ENCODE results near the gene CDHR5.

The CDHR5 gene

DNA sequence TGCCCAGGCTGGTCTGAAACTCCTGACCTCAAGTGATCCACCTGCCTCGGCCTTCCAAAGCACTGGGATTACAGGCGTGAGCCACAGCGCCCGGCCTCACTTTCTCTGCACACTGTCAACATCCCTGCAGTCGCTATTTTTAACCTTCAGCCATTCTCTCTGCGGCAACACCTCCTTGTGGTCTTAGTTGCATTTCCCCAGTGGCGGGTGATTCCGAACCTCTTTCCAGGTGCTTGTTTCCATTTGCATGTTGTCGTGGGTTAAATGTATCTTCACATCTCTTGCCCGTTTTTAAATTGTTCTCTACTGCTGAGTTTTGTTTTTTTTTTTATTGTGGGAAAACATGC is 4.5 kb upstream of the CDHR5 start:
- no peak overlapping the region for H3K4me3 ChIP-seq (ENCODE audit: low read length)
- TF ChIP-seq, protein P1, sequence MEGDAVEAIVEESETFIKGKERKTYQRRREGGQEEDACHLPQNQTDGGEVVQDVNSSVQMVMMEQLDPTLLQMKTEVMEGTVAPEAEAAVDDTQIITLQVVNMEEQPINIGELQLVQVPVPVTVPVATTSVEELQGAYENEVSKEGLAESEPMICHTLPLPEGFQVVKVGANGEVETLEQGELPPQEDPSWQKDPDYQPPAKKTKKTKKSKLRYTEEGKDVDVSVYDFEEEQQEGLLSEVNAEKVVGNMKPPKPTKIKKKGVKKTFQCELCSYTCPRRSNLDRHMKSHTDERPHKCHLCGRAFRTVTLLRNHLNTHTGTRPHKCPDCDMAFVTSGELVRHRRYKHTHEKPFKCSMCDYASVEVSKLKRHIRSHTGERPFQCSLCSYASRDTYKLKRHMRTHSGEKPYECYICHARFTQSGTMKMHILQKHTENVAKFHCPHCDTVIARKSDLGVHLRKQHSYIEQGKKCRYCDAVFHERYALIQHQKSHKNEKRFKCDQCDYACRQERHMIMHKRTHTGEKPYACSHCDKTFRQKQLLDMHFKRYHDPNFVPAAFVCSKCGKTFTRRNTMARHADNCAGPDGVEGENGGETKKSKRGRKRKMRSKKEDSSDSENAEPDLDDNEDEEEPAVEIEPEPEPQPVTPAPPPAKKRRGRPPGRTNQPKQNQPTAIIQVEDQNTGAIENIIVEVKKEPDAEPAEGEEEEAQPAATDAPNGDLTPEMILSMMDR (IDR thresholded peaks at IDR 0.05; ENCODE audit: insufficient read depth, low read depth, low read length, missing control alignments) = no peak
- no peak for DNase-seq (ENCODE audit: low read depth)

DNA sequence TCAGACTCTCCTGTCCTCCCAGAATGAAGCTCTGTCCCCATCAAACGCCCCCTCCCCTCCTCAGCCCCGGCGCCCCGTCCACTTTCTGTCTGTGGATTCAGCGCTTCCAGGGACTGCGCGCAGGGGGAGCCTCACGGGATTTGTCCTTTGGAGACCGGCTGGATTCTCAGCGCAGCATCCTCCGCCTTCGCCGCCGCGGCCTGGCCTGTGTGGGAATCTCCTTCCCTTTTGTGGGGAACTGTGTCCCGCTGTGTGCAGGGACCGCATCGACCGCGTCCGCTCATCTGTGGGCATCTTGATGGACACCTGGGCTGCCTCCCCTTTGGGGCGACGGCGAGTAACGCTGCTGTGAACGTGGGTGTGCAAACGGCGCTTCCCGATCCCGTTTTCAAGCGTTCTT is 3.3 kb upstream of the CDHR5 start:
- H3K4me3 ChIP-seq (ENCODE audit: low read length) = no peak overlapping the region
- TF ChIP-seq, protein P1 (IDR thresholded peaks at IDR 0.05; ENCODE audit: insufficient read depth, low read depth, low read length, missing control alignments) = no peak
- no peak for DNase-seq (ENCODE audit: low read depth)

DNA sequence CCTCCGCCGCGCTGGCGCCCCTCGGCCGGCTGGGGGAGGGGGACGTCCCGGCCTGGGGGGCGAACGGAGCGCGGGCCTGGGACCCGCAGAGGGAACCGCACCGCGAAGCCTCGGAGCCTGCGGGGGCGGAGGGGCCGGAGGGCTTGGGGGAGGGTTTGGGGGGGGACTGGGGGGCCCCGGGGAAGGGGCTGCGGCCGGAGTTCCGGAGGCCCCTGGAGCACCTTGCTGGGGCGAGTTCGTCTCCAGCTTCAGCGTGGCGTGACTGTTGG is 2.5 kb upstream of the CDHR5 start:
- TF ChIP-seq, protein P1 (IDR thresholded peaks at IDR 0.05; ENCODE audit: insufficient read depth, low read depth, low read length, missing control alignments) = no peak
- DNase-seq (ENCODE audit: low read depth) = no peak

DNA sequence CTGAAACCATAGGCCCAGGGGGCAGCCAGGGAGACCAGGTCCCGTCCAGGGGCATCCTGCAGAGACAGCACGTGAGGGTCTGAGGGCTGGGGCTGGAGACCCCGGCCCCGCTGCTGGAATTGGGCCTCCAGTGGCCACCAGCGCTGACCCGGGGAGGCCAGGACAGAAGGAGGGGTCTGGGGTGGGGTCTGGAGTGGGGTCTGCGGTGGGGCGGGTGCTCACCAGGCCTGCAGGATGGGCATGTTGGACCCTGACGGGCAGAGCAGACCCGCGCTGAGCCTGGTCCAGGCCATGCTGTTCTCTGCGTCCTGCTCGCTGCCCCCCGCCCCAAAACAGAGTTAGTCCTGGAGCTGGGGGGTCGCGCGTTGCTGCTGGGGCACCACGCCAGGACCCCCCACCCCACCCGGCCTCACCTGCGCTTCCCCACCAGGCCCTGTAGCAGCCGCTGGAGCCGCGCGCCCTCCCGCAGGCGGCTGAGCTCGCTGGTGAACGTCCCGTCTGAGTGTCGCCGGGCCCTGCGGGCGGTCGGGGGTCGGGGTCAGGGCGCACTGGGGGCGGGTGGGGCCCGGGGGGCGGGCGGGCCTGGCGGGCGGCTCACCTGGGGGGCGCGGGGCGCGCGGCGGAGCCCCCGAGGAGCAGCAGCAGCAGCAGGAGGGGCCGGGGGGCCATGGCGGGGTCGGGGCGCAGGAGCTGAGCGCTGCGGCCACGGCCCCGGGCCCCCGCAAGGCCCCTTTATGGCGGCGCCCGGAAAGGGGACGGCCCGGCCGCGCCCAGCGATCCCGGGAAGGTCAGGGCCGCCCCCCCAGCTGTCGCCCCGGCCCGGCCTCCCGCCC is 1.9 kb upstream of the CDHR5 start, which contains the start of gene SCT:
TSS of gene SCT (minus strand) at position 707 of the 833 bp plus-strand sequence. CDS start at position 669, 38 bp downstream.
- TF ChIP-seq, protein P1 (IDR thresholded peaks at IDR 0.05; ENCODE audit: insufficient read depth, low read depth, low read length, missing control alignments) = no peak
- H3K4me3 ChIP-seq (ENCODE audit: low read length) = no peak within 1 kb of the TSS
- DNase-seq (ENCODE audit: low read depth) = no peak

More for the DNA sequence above, 2.5 kb upstream of the CDHR5 start:
- H3K4me3 ChIP-seq (ENCODE audit: low read length) = no peak overlapping the region

DNA sequence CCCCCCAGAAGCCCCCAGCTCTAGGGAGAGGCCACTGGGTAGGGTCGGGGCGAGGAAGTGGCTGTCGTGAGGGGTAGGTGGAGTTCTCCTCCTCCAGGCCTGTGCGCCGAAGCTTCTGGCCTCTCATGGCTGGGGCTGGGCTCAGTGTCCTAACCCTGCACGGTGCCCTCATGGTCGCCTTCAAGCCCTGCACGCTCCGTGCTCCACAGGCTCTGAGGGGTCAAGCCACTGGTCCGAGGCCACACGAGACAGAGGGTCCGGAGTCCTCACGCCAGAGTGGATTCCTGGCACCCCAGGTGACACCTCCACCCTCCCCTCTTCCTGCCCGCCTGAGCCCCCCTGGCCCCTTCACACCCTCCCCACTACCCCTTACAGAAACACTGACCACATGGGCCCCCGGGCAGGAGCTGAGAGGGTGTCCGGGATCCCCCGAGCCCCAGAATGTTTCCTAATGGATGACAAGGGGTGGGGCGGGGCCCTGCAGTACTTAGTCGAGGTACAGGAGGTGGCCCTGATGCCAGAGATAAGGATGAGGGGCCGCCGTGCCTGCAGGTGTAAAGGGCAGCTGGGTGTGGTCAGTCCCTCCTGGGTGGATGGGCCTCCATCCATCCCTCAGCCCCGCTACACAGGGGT is 997 bp upstream of the CDHR5 start:
- DNase-seq (ENCODE audit: low read depth) = no peak
- no peak overlapping the region for H3K4me3 ChIP-seq (ENCODE audit: low read length)
- TF ChIP-seq, protein P1 (IDR thresholded peaks at IDR 0.05; ENCODE audit: insufficient read depth, low read depth, low read length, missing control alignments) = no peak

DNA sequence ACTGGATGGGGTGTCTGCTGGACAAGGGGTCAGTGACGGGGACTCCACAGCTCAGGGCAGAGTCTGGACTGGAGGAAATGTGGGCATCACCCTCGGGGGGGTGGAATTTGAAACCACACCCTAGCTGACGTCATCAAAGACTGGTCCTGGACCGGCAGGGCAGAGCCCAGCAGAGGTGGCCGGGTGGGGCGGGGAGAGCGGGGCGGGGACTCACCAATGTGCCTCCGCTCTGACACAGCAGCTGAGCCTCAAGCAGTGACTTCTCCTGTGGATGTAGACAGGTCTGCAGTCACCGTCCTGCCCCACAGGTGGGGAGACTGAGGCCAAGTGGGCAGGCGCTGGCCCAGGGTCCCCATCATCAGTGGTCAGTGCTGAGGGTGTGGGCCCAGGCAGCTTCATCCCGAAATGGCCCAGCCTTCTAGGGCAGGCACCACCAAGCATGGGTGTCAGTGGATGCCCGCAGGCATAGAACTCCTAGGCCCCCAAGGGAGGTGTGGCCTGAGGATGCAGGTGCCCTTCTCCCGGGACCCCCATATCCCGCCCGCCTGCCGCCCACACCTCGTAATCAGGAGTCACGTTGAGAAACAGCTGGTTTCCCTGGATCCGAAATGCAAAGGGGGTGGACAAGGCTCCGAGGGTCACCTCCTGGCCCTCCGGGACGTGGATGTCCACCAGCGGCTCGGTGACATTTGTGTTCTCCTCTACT is 603 bp downstream of the CDHR5 start:
- peak; percentile 62 for DNase-seq (ENCODE audit: low read depth)
- TF ChIP-seq, protein P1 (IDR thresholded peaks at IDR 0.05; ENCODE audit: insufficient read depth, low read depth, low read length, missing control alignments) = no peak
- H3K4me3 ChIP-seq (ENCODE audit: low read length) = no peak overlapping the region
